AG08396 (cell line): Measurements from ENCODE around the gene AMIGO1.
"Not testable (repeated sequence)": the region's sequence is repeated elsewhere in the genome, so short reads cannot be mapped to it uniquely, and the experiment has no call there.

Source experiments
- DNase-seq: peaks from one replicate; pipeline ENCODE4 v3.0.0; 2012; ENCODE audit warnings: low spot score, mixed read lengths

The AMIGO1 gene

GRCh38 chr1:109483672-109484518 is 25.6 kb downstream of the AMIGO1 start, which contains the start of gene ATXN7L2:
Gene ATXN7L2, plus strand, starts transcription at chr1:109483905. Its CDS starts 49 bp downstream, at chr1:109483954.
- peak; percentile 100 for DNase-seq

GRCh38 chr1:109482791-109483671 is 26.5 kb downstream of the AMIGO1 start:
- no peak for DNase-seq

GRCh38 chr1:109482242-109482641 is 27.3 kb downstream of the AMIGO1 start:
- no peak for DNase-seq

GRCh38 chr1:109481646-109482045 is 27.9 kb downstream of the AMIGO1 start:
- DNase-seq, result no peak

GRCh38 chr1:109479901-109480300 is 29.6 kb downstream of the AMIGO1 start:
- DNase-seq, result no peak

- no peak for DNase-seq
Observed at GRCh38 chr1:109479311-109479710, 30.2 kb downstream of the AMIGO1 start.

- no peak for DNase-seq
Observed at GRCh38 chr1:109478806-109479205, 30.7 kb downstream of the AMIGO1 start.

GRCh38 chr1:109477821-109478220 is 31.7 kb downstream of the AMIGO1 start:
- DNase-seq, result no peak

- no peak for DNase-seq
Observed at GRCh38 chr1:109476825-109477224, 32.7 kb downstream of the AMIGO1 start.

GRCh38 chr1:109475261-109475660 is 34.3 kb downstream of the AMIGO1 start:
- no peak for DNase-seq

GRCh38 chr1:109474697-109475096 is 34.8 kb downstream of the AMIGO1 start:
- DNase-seq, result no peak

- not testable (repeated sequence) for DNase-seq
Observed at GRCh38 chr1:109473284-109474057, 36.1 kb downstream of the AMIGO1 start.

- DNase-seq, result no peak
Observed at GRCh38 chr1:109472779-109473178, 36.7 kb downstream of the AMIGO1 start.

- DNase-seq, result peak; percentile 1
Observed at GRCh38 chr1:109470245-109470644, 39.3 kb downstream of the AMIGO1 start.

- DNase-seq, result no peak
Observed at GRCh38 chr1:109468903-109469302, 40.6 kb downstream of the AMIGO1 start.

GRCh38 chr1:109468061-109468460 is 41.5 kb downstream of the AMIGO1 start:
- no peak for DNase-seq

- no peak for DNase-seq
Observed at GRCh38 chr1:109467301-109467777, 42.2 kb downstream of the AMIGO1 start.

GRCh38 chr1:109466452-109467300 is 42.9 kb downstream of the AMIGO1 start, which contains the start of gene SYPL2:
Gene SYPL2, plus strand, starts transcription at chr1:109466546. Its CDS starts 298 bp downstream, at chr1:109466844.
- DNase-seq, result peak; percentile 70

GRCh38 chr1:109466125-109466451 is 43.4 kb downstream of the AMIGO1 start:
- DNase-seq, result no peak

GRCh38 chr1:109457819-109458218 is 51.7 kb downstream of the AMIGO1 start:
- DNase-seq, result no peak
